Keratinocyte (primary cell): ENCODE results near the gene UCK2.

Source experiments
- EZH2 ChIP-seq: IDR thresholded peaks from one replicate; pipeline ENCODE4 v1.6.1; 2012; ENCODE audit warnings: inconsistent platforms, mild to moderate bottlenecking, low read length, moderate library complexity
- TF ChIP-seq, protein P1 (sequence below), 3 experiments: IDR thresholded peaks in 1 of 3; conservative IDR thresholded peaks in 1 of 3; optimal IDR thresholded peaks in 1 of 3; 2 replicates in 2 of 3; 3 replicates in 1 of 3; pipeline versions ENCODE3 to v1.5.1; 2011; ENCODE audit warnings: low read length in 3 of 3, mild to moderate bottlenecking in 3 of 3, moderate library complexity in 2 of 3, control low read depth in 1 of 3, inconsistent platforms in 1 of 3; ENCODE audit not compliant: insufficient read depth in 2 of 3; ENCODE audit errors: extremely low read depth in 1 of 3

DNA sequence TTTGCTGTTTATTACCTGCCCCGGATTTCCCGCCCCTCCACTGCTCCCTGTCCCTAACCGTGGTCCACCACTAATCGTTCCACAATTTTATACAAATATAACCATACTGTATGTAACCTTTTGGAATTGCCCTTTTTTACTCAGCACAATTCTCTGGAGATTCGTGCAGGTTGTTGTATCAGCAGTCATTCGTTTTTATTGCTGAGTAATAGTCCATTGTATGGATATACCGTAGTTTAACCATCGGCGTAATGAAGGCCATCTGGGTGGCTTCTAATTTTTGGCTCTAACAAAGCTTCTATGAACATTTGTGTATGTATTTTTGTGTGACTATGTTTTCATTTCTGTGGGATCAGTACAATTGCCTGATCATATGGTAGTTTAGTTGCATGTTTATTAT, 50.0 kb downstream of the UCK2 start:
- TF ChIP-seq, protein P1, sequence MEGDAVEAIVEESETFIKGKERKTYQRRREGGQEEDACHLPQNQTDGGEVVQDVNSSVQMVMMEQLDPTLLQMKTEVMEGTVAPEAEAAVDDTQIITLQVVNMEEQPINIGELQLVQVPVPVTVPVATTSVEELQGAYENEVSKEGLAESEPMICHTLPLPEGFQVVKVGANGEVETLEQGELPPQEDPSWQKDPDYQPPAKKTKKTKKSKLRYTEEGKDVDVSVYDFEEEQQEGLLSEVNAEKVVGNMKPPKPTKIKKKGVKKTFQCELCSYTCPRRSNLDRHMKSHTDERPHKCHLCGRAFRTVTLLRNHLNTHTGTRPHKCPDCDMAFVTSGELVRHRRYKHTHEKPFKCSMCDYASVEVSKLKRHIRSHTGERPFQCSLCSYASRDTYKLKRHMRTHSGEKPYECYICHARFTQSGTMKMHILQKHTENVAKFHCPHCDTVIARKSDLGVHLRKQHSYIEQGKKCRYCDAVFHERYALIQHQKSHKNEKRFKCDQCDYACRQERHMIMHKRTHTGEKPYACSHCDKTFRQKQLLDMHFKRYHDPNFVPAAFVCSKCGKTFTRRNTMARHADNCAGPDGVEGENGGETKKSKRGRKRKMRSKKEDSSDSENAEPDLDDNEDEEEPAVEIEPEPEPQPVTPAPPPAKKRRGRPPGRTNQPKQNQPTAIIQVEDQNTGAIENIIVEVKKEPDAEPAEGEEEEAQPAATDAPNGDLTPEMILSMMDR (optimal IDR thresholded peaks at IDR 0.05 in 1 of 3, IDR thresholded peaks at IDR 0.05 in 1 of 3, conservative IDR thresholded peaks at IDR 0.05 in 1 of 3; ENCODE audit: extremely low read depth in 1 of 3, insufficient read depth in 2 of 3, low read length in 3 of 3) = no peak
- TF ChIP-seq EZH2 = no peak
